ENCODE results near the gene TALDO1. TPM values are rescaled to one million over a fixed set of nuclear protein-coding genes. Genes with fewer than 3 reads are reported as not detected.

The TALDO1 gene
- total RNA-seq, 4 donors from 2014 or later = 237 to 459 (median 293) TPM

GRCh38 chr11:788953-789940, 42.0 kb downstream of the TALDO1 start:
- TF ChIP-seq, protein P1, sequence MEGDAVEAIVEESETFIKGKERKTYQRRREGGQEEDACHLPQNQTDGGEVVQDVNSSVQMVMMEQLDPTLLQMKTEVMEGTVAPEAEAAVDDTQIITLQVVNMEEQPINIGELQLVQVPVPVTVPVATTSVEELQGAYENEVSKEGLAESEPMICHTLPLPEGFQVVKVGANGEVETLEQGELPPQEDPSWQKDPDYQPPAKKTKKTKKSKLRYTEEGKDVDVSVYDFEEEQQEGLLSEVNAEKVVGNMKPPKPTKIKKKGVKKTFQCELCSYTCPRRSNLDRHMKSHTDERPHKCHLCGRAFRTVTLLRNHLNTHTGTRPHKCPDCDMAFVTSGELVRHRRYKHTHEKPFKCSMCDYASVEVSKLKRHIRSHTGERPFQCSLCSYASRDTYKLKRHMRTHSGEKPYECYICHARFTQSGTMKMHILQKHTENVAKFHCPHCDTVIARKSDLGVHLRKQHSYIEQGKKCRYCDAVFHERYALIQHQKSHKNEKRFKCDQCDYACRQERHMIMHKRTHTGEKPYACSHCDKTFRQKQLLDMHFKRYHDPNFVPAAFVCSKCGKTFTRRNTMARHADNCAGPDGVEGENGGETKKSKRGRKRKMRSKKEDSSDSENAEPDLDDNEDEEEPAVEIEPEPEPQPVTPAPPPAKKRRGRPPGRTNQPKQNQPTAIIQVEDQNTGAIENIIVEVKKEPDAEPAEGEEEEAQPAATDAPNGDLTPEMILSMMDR (IDR thresholded peaks at IDR 0.05; ENCODE audit: low read depth) = no peak

DNA sequence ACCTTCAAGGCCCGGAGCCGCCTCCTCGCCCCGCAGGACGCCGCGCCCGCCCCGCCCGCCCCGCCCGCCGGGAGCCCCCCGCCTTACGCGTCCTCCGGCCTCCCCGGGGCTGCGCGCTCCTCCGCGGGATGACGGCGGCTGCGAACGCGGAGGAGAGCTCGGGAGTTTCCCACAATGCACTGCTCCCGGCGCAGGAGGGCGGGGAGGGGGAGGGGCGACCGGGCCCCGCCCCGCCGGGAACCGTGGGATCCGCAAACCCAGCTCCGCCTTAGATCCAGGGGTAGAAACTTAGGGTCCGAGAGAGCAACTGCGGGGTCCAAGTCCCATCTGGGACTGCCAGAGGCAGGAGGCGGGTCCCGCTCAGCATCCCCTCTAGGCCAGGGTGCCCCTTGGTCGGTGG, 42.7 kb downstream of the TALDO1 start, which contains the start of gene CEND1:
Gene CEND1, minus strand, starts transcription at position 148 of the 400 bp plus-strand sequence. CDS start 1,514 bp downstream, outside the sequence.
- TF ChIP-seq, protein P1 (IDR thresholded peaks at IDR 0.05; ENCODE audit: low read depth) = no peak

DNA sequence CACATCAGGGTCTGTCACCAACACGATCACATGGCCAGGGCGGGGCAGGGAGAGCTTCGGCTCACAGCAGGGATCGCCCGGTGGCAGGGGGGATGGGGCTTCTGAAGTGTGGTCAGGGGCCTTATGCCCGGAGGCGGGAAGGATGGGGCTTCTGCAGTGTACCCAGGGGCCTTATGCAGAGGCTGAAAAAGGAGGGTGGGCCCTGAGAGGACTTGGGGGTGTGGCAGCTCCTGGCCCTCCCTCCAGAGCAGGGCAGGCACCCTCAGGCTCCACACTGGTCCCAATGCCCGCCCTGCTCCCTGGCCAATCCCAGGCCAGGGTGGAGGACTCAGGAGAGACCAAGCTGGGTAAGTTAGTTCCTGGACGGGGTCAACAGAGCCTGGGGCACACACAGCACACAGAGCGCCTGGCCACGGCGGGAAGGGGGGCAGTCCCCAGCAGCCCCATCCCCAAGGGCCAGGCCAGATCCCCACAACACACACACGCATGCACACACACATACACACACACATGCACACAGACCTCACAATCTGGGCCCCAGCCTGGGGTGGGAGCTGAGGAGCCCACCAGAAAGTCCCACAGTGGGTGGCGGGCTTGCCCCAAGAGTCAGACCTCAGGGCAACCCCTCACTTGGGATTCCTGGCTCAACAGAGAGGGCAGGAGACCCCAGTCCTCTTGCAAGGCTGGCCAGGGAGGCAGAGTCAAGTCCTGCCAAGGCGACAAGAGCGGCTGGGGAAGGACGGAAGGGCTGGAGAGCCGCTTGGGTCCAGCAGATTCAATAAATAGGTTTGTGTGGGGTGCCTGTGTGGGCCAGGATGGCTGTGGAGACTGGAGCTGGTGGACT, 43.7 kb downstream of the TALDO1 start:
- TF ChIP-seq, protein P1 (IDR thresholded peaks at IDR 0.05; ENCODE audit: low read depth) = no peak

DNA sequence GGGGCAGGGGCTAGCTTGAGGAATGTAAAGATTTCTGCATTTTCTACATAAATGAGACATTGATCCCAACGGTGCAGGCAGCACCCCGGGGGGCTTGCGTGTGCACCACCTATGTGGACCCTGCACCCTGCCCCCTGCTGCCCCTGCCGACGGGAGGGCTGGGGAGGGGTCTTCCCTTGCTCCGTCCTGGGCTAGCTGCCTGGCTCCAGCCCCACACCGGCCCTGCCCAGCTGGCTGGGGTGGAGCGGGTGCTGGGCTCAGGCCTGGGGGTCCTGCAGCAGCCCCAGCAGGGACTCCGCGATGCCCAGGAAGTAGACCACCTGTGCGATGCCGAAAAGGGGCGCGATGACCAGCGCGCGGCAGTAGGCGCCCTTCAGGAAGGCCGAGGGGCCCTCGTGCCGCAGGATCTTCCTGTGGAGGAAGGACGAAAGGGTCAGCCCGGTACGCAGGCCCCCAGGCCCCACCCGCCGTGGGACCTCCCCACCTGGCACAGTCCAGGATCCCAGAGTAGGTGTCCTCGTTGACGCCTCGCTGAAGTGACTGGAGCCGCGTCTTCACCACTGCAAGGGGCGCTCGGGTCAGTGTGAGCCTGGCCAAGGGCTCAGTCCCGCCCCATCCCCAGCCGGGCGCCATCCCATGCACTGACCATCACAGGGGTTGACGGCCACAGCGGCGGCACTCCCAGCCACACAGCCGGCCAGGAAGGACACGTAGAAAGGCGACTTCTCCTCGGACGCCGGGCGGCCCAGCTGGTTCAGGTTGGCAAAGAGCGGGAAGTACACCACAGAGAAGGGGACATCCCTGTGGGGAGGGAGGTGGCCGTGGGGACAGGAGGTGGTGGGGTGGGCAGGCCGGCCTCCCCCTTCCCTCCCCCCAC, 44.6 kb downstream of the TALDO1 start:
- TF ChIP-seq, protein P1 (IDR thresholded peaks at IDR 0.05; ENCODE audit: low read depth) = no peak

DNA sequence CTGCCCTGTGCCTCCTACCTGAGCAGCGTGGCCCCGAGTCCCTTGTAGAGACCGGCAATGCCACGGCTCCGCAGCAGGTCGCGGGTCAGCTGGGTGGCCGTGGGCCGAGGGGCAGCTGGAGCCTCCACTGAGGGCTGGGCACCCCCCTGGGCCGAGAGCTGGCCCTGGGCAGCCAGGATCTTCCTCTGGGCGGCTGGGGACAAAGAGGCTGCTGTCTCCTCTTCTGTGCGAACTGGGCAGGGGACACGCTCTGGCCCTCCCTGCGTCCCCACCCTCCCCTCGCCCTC, 45.2 kb downstream of the TALDO1 start:
- TF ChIP-seq, protein P1 (IDR thresholded peaks at IDR 0.05; ENCODE audit: low read depth) = no peak

DNA sequence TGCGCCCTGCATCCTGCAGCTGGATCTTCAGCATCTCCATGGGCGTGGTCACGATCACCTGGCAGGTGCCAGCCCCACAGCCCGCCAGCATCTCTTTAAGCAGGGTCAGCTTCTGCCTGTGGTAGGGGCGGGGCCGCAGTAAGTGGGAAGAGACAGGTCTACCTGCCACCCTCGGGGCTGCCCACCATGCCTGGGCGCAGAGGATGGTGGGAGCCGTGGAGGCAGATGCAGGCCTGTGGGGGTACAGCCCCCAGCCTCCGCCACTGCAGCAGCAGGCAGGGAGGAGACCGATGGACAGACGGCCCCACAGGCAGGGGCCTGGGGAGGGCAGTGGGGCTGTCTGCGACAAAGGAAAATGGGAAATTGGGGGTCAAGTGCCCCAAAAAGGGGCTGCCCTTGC, 45.6 kb downstream of the TALDO1 start:
- TF ChIP-seq, protein P1 (IDR thresholded peaks at IDR 0.05; ENCODE audit: low read depth) = no peak
